GM19397 (cell line): ENCODE measurements around the gene FRZB.
"Not testable (repeated sequence)": the region's sequence is repeated elsewhere in the genome, so short reads cannot be mapped to it uniquely, and the experiment has no call there.

Experiments
- ATAC-seq: cut with Tn5 transposase; IDR thresholded peaks from one replicate; pipeline ENCODE4 v1.9.1; 2021; ENCODE audit warnings: mild to moderate bottlenecking, moderate library complexity; ENCODE audit not compliant: unreplicated experiment

Gene FRZB

DNA sequence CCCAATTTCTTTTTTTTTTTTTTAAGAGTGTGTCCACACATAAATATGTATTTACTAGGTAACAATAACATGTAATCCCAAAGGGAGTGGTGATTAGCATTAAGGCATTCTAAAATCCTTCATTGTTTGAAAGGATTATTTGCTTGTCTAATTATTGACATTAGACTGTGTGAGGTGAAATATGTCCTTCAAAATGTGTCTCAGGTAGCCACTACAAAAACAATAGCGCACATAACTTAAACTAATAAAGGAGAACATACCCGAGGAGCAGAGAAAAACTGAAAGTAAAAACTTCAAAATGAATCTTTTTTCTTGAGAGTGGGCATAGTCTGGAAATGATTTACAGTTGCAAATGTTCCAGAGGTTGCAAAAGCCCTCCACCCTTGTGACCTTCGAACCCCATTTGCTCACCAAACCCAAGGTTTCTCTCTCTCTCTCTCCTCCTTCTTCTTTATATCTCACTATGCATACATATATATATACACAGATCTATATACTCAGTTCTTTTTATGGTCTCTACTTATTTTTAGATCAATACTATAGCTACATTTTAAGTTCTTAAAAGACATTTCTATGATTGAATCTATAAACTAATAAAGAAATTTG lies 24.4 kb upstream of the FRZB start:
- no peak for ATAC-seq

DNA sequence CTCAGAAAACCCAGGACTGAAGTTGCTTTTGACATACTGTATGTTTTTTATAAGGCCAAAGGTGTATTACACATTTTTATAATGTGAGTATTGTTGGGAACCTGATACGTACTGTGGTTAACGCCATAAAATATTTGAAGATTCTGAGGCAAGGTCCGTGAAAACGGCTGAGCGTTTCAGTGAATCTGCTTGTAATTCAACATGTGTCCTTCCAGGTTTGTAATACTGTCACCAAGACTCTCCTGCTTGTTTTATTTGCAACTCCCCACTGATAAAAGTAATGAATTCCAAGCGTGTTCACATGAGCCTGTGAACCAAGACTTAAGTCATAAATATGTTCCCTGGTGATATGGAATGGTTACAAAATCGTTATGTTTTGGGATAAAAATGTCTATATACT lies 23.9 kb upstream of the FRZB start:
- ATAC-seq: no peak

- ATAC-seq: no peak
Observed at GRCh38 chr2:182887753-182888415, 21.4 kb upstream of the FRZB start.

GRCh38 chr2:182887093-182887492 lies 20.7 kb upstream of the FRZB start:
- no peak for ATAC-seq

- no peak for ATAC-seq
Observed at GRCh38 chr2:182885771-182886170, 19.3 kb upstream of the FRZB start.

- no peak for ATAC-seq
Observed at GRCh38 chr2:182883451-182883850, 17.0 kb upstream of the FRZB start.

GRCh38 chr2:182880100-182880499 lies 13.7 kb upstream of the FRZB start:
- ATAC-seq: not testable (repeated sequence)

DNA sequence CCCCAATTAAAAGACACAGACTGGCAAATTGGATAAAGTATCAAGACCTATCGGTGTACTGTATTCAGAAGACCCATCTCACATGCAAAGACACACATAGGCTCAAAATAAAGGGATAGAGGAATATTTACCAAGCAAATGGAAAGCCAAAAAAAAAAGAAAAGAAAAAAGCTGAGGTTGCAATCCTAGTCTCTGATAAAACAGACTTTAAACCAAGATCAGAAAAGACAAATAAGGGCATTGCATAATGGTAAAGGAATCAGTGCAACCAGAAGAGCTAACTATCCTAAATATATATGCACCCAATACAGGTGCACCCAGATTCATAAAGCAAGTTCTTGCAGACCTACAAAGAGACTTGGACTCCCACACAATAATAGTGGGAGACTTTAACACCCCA lies 10.2 kb upstream of the FRZB start:
- not testable (repeated sequence) for ATAC-seq

- ATAC-seq: no peak
Observed at GRCh38 chr2:182870227-182870626, 3.8 kb upstream of the FRZB start.

- no peak for ATAC-seq
Observed at GRCh38 chr2:182868054-182868796, 1.8 kb upstream of the FRZB start.

- ATAC-seq: no peak
Observed at GRCh38 chr2:182867426-182868053, 1.1 kb upstream of the FRZB start.

DNA sequence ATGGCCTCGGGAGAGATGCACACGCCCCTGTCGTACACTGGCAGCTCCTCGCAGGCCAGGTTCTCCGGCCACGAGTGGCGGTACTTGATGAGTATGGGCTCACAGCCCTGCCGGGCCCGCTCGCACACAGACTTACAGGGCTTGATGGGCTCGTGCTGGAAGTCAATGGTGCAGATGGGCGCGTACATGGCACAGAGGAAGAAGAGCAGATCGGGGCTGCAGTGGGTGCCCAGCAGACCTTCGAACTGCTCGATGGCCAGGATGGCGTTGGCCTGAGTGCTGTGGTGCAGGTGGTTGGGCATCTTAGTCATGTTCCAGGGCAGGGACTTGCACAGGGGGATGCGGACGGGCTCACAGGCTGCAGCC lies 359 bp downstream of the FRZB start:
- ATAC-seq: no peak

DNA sequence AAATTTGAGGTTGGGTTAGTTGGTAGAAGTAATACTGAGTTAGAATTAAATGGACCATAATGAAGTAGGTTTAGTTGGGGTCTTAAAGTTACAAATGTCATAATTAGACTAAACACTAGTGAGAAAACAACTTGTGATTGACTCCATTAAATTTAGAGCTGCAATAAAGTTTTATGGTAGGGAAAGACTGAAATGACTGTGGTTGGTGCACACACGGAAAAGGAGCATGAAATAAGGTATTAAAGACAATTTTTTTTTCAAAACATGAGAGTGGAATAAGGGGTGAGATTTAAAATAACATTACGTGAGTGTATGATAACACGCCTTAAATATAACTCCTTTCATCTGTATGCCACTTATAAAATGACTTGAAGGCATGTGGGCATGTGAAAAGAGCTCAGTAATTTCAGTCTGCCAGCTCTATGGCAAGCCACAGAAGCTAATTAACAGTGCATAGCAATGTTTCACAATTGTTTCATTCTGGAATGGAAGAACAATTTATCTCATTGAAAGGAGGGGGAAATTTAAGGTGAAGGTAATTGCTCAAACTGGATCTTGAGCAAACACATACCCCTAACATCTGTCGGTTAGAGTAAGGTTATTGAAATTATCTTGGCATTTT lies 1.4 kb downstream of the FRZB start:
- ATAC-seq: no peak

DNA sequence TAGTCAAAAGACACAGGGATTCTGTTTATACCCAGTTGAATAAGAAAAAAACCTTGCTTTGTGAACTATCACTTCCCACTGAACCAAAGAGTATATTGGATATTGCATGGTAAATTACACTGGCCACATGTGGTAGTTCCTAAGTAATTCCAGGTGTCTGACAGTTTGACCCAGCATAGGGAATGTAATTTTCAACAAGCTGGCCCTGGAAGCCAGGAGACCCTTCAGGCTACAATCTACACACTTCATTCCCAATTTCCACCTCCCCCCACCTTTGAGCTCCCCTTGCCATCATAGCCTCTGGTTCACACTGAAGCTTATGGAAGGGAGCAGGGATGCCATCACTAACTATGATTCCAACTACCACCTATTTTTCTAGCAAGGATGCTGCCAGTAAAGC lies 2.8 kb downstream of the FRZB start:
- no peak for ATAC-seq

DNA sequence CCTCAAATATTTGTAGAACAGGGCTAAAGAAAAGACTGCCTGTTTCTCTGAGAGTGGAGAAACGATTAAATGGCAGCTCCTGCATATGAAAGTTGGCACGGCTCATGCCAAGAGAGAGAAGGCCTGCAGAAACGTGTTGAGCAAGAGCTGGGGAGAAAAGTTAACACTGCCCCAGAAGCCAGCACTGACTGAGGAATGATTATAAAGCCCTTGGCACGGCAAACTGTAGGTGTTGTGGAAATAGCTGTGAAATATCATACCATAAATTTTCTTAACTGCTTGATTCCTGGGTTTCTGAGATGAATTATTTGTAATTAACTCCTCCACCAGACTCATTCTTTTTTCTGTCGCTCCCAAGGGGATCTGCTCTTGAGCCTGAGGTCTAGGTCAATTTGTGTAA lies 4.3 kb downstream of the FRZB start:
- ATAC-seq: no peak

DNA sequence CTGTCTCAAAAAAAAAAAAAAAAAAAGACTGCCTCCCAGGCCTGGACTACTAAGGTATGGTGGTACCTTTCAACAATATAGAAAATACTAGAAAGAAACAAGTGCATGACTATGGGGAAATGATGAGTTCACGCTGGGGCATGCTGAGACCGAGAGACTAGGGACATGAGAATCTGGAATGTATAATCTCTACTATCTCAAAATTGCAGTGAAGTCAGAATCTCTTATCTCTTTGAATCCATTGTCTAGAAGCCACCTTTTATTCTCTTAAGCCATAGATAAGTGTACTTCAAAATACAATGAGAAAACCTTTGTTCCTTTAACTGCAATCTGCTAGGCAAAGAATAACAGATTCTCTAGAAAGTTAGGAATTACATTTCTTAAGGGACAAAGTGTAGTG lies 5.6 kb downstream of the FRZB start:
- ATAC-seq: no peak

DNA sequence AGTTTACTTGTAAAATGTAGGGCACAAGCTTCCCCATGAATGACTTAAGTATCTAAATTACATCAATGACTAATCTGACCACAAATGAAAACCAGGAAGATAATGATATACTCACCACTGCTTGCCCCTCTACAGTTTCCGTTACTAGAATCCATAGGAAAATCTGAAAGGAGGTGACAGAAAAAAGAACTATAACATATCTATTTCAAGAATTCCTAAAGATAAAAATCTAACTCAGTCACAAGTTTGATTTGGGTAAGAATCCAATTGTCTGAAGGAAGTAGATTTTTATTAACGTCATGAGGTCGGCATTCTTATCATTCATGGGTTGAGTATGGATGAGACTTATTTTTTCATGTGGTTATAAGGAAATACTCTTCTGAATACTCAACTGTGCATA lies 7.8 kb downstream of the FRZB start:
- ATAC-seq: no peak

GRCh38 chr2:182855376-182855775 lies 11.1 kb downstream of the FRZB start:
- no peak for ATAC-seq

DNA sequence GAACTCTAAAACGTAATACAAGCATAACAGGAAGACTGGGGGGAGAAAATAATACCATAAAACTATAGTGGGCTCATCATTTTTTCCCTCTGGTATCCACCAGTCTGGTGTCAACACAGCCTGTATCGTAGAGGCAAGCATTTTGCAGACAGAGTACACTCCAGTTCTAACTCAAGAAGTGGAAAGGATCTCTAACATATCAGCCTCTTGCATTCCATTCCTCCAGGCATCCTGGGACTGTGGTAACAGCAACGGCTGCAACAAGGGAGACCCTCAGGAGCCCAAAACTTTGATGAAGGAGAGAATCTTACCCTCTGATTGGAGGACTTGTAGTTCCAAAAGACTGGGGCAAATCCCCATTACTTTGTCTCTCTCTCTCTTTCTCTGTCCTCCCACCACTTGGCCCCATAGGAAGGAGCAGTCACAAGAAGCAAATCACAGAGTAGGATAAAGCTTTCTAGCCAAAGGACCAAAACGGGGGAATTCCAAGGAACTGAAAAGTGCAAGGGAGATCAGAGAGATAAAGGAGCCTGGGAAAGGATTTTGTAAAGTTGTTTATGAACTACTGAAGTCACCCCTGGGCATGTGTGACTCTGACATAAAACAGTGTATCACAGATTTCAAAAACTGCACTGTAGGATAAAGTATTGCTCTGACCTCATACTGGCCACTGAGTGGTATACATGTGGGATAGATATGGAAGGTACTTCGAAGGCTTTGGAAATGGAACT lies 11.9 kb downstream of the FRZB start:
- no peak for ATAC-seq

GRCh38 chr2:182852801-182853200 lies 13.6 kb downstream of the FRZB start:
- no peak for ATAC-seq

- ATAC-seq: no peak
Observed at GRCh38 chr2:182852090-182852489, 14.3 kb downstream of the FRZB start.
